ENCODE measurements around the gene JARID2. TPM values are rescaled to one million over a fixed set of nuclear protein-coding genes. Genes with fewer than 3 reads are reported as not detected.

Gene JARID2
- polyA plus RNA-seq, 1 donor from 2014 or later = 25.5 TPM

DNA sequence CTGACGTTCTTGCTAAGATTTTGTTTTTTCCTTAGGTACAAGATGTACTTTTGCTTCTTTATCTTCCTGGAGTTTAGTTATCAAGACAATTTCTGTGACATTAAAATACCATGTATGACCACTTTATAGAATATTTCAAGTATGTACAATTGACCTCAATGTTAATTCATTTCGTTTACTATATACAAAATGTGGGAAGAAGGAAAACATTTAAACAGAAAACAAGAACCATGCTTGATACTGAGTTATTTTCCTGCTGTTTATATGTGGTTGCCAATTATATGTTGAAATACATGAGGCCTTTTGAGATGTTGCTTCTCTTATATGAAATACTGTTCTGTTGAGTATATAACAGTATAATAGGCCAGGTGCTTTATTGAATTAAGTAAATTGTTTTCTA is 184.3 kb downstream of the JARID2 start:
- Histone ChIP-seq H3K27me3 (ENCODE audit: insufficient read depth, low read depth, low read length) (no peaks in the 10 kb centered on the region), H3K9ac (ENCODE audit: low read length) (no peak overlapping the region), H2AFZ (ENCODE audit: low read depth, low read length) (no peak overlapping the region), H3K4me2 (ENCODE audit: low read length) (no peak overlapping the region), H3K4me3 (ENCODE audit: low read length) (no peak overlapping the region), H3K79me2 (replicated peaks; ENCODE audit: insufficient read depth, low read length) (peaks cover 73% of the 10 kb centered on the region), H3K9me3 (ENCODE audit: low read length) (no peaks in the 10 kb centered on the region), H3K36me3 (ENCODE audit: insufficient read depth, low read length) (no peaks in the 10 kb centered on the region), H3F3A (ENCODE audit: insufficient read depth, low read length, poor library complexity, severe bottlenecking) (peaks cover 3% of the 10 kb centered on the region), H4K20me1 (ENCODE audit: insufficient read depth) (no peaks in the 10 kb centered on the region), H3K27ac (ENCODE audit: low read length) (no peak overlapping the region), H3K9me2 (ENCODE audit: insufficient read depth, low read length) (no peaks in the 10 kb centered on the region)
- TF ChIP-seq EP300 (conservative IDR thresholded peaks at IDR 0.05; ENCODE audit: poor library complexity, severe bottlenecking) (no peak), SMC3 (conservative IDR thresholded peaks at IDR 0.05; ENCODE audit: poor library complexity) (no peak), EZH2 (IDR thresholded peaks at IDR 0.05; ENCODE audit: borderline replicate concordance, insufficient read depth, low read length, poor library complexity, severe bottlenecking) (no peak), POLR2AphosphoS5 (IDR thresholded peaks at IDR 0.05) (no peak), TAF1 (IDR thresholded peaks at IDR 0.05; ENCODE audit: low read depth) (no peak), MXI1 (conservative IDR thresholded peaks at IDR 0.05; ENCODE audit: poor library complexity, severe bottlenecking) (no peak)
- TF ChIP-seq, protein P1, sequence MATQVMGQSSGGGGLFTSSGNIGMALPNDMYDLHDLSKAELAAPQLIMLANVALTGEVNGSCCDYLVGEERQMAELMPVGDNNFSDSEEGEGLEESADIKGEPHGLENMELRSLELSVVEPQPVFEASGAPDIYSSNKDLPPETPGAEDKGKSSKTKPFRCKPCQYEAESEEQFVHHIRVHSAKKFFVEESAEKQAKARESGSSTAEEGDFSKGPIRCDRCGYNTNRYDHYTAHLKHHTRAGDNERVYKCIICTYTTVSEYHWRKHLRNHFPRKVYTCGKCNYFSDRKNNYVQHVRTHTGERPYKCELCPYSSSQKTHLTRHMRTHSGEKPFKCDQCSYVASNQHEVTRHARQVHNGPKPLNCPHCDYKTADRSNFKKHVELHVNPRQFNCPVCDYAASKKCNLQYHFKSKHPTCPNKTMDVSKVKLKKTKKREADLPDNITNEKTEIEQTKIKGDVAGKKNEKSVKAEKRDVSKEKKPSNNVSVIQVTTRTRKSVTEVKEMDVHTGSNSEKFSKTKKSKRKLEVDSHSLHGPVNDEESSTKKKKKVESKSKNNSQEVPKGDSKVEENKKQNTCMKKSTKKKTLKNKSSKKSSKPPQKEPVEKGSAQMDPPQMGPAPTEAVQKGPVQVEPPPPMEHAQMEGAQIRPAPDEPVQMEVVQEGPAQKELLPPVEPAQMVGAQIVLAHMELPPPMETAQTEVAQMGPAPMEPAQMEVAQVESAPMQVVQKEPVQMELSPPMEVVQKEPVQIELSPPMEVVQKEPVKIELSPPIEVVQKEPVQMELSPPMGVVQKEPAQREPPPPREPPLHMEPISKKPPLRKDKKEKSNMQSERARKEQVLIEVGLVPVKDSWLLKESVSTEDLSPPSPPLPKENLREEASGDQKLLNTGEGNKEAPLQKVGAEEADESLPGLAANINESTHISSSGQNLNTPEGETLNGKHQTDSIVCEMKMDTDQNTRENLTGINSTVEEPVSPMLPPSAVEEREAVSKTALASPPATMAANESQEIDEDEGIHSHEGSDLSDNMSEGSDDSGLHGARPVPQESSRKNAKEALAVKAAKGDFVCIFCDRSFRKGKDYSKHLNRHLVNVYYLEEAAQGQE (IDR thresholded peaks at IDR 0.05; ENCODE audit: borderline replicate concordance) = no peak
- TF ChIP-seq, protein P2, sequence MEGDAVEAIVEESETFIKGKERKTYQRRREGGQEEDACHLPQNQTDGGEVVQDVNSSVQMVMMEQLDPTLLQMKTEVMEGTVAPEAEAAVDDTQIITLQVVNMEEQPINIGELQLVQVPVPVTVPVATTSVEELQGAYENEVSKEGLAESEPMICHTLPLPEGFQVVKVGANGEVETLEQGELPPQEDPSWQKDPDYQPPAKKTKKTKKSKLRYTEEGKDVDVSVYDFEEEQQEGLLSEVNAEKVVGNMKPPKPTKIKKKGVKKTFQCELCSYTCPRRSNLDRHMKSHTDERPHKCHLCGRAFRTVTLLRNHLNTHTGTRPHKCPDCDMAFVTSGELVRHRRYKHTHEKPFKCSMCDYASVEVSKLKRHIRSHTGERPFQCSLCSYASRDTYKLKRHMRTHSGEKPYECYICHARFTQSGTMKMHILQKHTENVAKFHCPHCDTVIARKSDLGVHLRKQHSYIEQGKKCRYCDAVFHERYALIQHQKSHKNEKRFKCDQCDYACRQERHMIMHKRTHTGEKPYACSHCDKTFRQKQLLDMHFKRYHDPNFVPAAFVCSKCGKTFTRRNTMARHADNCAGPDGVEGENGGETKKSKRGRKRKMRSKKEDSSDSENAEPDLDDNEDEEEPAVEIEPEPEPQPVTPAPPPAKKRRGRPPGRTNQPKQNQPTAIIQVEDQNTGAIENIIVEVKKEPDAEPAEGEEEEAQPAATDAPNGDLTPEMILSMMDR (IDR thresholded peaks at IDR 0.05; ENCODE audit: poor library complexity, severe bottlenecking) = no peak

DNA sequence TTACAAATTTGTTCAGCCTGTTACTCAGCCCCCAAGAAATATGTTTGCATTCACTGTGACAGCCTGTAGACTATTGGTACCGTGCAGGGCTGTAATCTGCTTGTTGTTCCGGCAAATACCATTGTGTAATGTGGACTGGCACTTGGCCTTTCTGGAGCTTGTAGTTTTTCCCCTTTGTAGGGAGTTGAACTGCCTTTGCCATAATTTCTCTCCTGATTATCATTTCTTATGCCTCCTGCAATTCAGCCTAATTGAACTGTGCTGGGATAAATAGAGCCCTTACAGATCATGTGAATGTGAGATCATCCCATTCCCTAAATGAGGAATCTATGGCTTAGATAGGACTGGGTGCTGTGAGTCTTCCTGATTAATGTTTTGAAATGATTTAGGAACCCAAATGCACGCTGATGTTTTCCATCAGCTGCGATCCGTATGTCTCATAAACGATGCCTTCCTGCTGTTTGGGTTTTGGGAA is 185.1 kb downstream of the JARID2 start:
- Histone ChIP-seq H3K36me3 (ENCODE audit: insufficient read depth, low read length) (no peaks in the 10 kb centered on the region), H3K27me3 (ENCODE audit: insufficient read depth, low read depth, low read length) (no peaks in the 10 kb centered on the region), H3K9me2 (ENCODE audit: insufficient read depth, low read length) (no peaks in the 10 kb centered on the region), H3K9me3 (ENCODE audit: low read length) (no peaks in the 10 kb centered on the region), H2AFZ (ENCODE audit: low read depth, low read length) (no peak overlapping the region), H3F3A (ENCODE audit: insufficient read depth, low read length, poor library complexity, severe bottlenecking) (peaks cover 4% of the 10 kb centered on the region), H3K9ac (ENCODE audit: low read length) (no peak overlapping the region), H3K4me3 (ENCODE audit: low read length) (no peak overlapping the region), H4K20me1 (ENCODE audit: insufficient read depth) (no peaks in the 10 kb centered on the region), H3K4me2 (ENCODE audit: low read length) (no peak overlapping the region), H3K27ac (ENCODE audit: low read length) (peak overlapping the region; percentile 19), H3K79me2 (replicated peaks; ENCODE audit: insufficient read depth, low read length) (peaks cover 71% of the 10 kb centered on the region)
- no peak for TF ChIP-seq MXI1 (conservative IDR thresholded peaks at IDR 0.05; ENCODE audit: poor library complexity, severe bottlenecking)
- no peak for TF ChIP-seq EZH2 (IDR thresholded peaks at IDR 0.05; ENCODE audit: borderline replicate concordance, insufficient read depth, low read length, poor library complexity, severe bottlenecking)
- TF ChIP-seq TAF1 (IDR thresholded peaks at IDR 0.05; ENCODE audit: low read depth) = no peak
- no peak for TF ChIP-seq RAD21 (conservative IDR thresholded peaks at IDR 0.05)
- no peak for TF ChIP-seq EP300 (conservative IDR thresholded peaks at IDR 0.05; ENCODE audit: poor library complexity, severe bottlenecking)
- TF ChIP-seq, protein P1 (IDR thresholded peaks at IDR 0.05; ENCODE audit: borderline replicate concordance) = no peak
- no peak for TF ChIP-seq SMC3 (conservative IDR thresholded peaks at IDR 0.05; ENCODE audit: poor library complexity)
- TF ChIP-seq, protein P2 (IDR thresholded peaks at IDR 0.05; ENCODE audit: poor library complexity, severe bottlenecking) = no peak
- no peak for TF ChIP-seq POLR2AphosphoS5 (IDR thresholded peaks at IDR 0.05)
